Rectal smooth muscle tissue (tissue), 1 donor: ENCODE results near the gene ZSWIM5.
"Not testable (repeated sequence)": the region's sequence is repeated elsewhere in the genome, so short reads cannot be mapped to it uniquely, and the experiment has no call there.

Experiments
- H3K27ac ChIP-seq: one replicate; pipeline ENCODE4 v1.7.0; 2013; ENCODE audit warnings: low read depth, low read length, inconsistent platforms
- H3K27me3 ChIP-seq: one replicate; pipeline ENCODE4 v1.7.0; 2013; ENCODE audit warnings: low read length; ENCODE audit not compliant: control insufficient read depth, insufficient read depth
- H3K36me3 ChIP-seq: one replicate; pipeline ENCODE4 v1.7.0; 2013; ENCODE audit warnings: low read length; ENCODE audit not compliant: control insufficient read depth, insufficient read depth
- H3K4me1 ChIP-seq: one replicate; pipeline ENCODE4 v1.7.0; 2013; ENCODE audit warnings: low read length; ENCODE audit not compliant: control insufficient read depth, insufficient read depth
- H3K4me3 ChIP-seq: one replicate; pipeline ENCODE4 v1.7.0; 2013; ENCODE audit warnings: low read length
- H3K9ac ChIP-seq: one replicate; pipeline ENCODE4 v1.7.0; 2013; ENCODE audit warnings: low read length

The ZSWIM5 gene

DNA sequence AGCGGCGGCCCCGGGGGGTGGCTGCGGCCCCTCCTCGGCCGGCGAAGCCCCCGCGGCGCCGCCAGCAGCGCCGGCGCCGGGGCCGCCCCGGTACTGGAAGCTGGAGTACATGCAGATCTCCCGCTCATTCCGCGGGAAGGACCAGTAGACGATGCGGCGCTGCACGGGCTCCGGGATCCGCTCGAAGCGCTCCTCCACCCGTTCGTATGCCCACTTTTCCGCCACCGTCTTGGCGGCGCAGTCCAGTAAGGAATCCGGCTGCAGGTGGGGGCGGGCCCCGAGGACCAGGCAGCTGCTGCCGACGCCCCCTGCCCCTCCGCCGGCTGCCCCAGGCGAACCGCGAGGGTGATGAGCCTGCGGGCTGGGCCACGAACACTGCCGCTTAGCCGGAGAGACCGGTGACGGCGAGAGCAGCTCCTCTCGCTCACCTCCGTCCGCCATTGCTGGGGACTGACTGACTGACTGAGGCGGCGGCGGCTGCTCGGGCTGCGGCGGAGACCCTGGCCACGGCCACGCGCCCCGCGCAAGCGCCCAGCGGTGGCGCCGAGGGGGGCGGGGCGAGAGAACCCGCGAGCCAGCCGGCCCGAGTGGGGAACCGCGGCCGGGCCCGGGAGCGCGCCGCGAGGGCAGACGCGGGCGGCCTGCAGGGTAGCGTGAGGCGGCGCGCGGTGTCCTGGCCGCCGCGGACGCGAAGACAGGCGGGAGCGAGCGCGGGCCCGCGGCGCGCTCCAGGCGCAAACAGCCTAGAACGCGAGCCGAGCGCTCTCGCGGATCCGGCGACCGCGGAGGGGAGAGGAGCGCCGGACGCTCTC, at the start of gene ZSWIM5:
TSS of gene ZSWIM5 (minus strand) at position 696 of the 812 bp plus-strand sequence. CDS start at position 441, 255 bp downstream.
- Histone ChIP-seq H3K9ac (peak within 1 kb of the TSS; percentile 1), H3K27ac (peak within 1 kb of the TSS; percentile 73), H3K36me3 (no peaks in the 10 kb centered on the region), H3K4me1 (no peaks in the 10 kb centered on the region), H3K27me3 (no peaks in the 10 kb centered on the region), H3K4me3 (peak within 1 kb of the TSS; percentile 81)

DNA sequence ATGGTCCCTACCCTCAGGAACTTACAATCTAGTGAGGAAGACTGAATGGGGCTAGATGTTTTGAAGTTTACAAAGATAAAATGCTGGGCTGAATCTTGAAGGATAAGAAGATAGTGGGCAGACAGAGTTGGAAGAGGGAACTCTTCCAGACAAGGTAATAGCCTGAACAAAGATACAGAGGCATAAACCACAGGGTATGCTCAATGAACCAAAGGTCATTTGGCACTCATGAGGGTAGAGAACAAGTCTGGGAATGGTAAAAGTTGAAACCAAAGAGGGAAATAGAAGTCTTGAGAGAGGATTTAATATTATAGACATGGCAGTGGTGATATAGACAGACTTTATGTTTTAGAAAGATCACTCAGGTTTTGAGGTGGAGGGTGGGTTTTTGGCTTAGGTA, 48.1 kb upstream of the ZSWIM5 start:
- Histone ChIP-seq H3K27ac (no peak overlapping the region), H3K4me1 (no peaks in the 10 kb centered on the region), H3K9ac (no peak overlapping the region), H3K36me3 (no peaks in the 10 kb centered on the region), H3K4me3 (no peak overlapping the region), H3K27me3 (no peaks in the 10 kb centered on the region)

DNA sequence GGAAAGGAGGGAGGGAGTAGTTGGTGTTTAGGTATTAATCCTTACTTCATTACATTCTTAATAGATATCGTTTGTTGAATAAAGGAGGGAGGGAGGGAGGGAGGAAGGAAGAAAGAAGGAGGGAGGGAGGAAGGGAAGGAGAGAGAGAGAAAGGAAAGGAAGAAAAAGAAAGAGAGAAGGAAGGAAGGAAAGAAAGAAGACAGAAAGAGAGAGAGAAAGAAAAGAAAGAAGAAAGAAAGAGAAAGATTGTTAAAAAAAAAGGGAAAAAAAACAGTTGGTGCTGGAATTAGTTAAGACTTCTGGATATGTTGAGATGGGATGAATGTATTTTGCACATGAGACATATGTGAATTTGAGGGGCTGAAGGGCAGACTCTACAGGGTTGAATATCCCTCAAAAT, 44.1 kb upstream of the ZSWIM5 start:
- H3K9ac ChIP-seq, result no peak overlapping the region
- no peak overlapping the region for H3K27ac ChIP-seq
- no peaks in the 10 kb centered on the region for H3K4me1 ChIP-seq
- no peaks in the 10 kb centered on the region for H3K27me3 ChIP-seq
- no peaks in the 10 kb centered on the region for H3K36me3 ChIP-seq
- H3K4me3 ChIP-seq, result no peak overlapping the region

DNA sequence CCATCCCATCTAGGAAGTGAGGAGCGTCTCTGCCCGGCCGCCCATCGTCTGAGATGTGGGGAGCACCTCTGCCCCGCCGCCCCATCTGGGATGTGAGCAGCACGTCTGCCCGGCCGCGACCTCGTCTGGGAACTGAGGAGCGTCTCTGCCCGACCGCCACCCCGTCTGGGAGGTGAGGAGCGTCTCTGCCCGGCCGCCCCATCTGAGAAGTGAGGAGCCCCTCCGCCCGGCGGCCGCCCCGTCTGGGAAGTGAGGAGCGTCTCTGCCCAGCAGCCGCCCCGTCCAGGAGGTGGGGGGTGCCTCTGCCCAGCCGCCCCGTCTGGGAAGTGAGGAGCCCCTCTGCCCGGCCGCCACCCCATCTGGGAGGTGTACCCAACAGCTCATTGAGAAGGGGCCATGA, 41.6 kb upstream of the ZSWIM5 start:
- not testable (repeated sequence) for H3K4me3 ChIP-seq

DNA sequence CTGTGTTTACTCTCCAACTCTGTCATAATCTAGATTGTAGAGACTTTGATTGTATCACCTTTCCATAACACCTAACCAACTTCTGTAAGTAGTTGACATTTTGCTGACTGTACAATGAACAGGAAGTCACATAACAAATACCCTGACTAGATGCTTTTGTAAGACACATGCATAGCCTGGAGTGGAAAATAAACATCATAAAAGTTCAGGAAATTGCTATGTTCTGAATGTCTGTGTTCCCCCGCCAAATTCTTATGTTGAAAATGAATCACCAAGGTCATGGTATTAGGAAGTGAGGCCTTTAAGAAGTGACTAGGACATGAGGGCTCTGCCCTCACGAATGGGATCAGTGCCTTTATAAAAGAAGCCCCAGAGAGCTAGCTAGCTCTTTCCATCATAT, 40.4 kb upstream of the ZSWIM5 start:
- H3K4me1 ChIP-seq, result no peaks in the 10 kb centered on the region
- no peaks in the 10 kb centered on the region for H3K36me3 ChIP-seq
- no peak overlapping the region for H3K9ac ChIP-seq
- no peak overlapping the region for H3K27ac ChIP-seq
- no peak overlapping the region for H3K4me3 ChIP-seq
- H3K27me3 ChIP-seq, result no peaks in the 10 kb centered on the region

More for the DNA sequence above, 41.6 kb upstream of the ZSWIM5 start:
- not testable (repeated sequence) for H3K36me3 ChIP-seq, H3K27ac ChIP-seq, H3K9ac ChIP-seq, H3K27me3 ChIP-seq, H3K4me1 ChIP-seq

DNA sequence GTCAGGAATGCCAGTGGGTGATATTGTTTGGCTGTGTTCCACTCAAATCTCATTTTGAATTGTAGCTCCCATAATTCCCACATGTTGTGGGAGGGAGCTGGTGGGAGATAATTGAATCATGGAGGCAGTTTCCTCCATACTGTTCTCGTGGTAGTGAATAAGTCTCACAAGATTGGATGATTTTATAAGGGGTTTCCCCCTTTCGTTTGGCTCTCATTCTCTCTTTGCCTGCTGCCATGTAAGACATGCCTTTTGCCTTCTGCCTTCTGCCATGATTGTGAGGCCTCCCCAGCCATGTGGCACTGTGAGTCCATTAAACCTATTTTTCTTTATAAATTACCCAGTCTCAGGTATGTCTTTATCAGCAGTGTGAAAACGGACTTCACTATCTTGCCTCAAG, 40.0 kb upstream of the ZSWIM5 start:
- not testable (repeated sequence) for H3K4me3 ChIP-seq, H3K36me3 ChIP-seq, H3K9ac ChIP-seq, H3K4me1 ChIP-seq, H3K27me3 ChIP-seq, H3K27ac ChIP-seq

DNA sequence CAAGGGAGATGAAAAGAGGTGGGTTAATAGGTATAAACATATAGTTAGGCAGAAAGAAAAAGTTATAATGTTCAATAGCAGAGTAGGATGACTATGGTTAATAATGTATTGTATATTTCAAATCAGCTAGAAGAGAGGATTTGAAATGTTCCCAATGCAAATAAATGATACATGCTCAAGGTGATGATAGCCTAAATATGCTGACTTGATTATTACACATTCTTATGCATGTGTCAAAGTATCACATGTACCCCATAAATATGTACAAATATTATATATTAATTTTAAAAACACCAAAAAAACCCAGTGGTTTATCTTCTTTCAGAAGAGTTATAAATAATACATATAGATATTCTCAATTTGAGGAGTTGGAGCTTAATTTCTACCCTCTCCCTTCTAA, 38.3 kb upstream of the ZSWIM5 start:
- no peak overlapping the region for H3K9ac ChIP-seq
- no peak overlapping the region for H3K4me3 ChIP-seq
- no peak overlapping the region for H3K27ac ChIP-seq
- H3K36me3 ChIP-seq, result no peaks in the 10 kb centered on the region
- H3K4me1 ChIP-seq, result no peaks in the 10 kb centered on the region
- no peaks in the 10 kb centered on the region for H3K27me3 ChIP-seq

DNA sequence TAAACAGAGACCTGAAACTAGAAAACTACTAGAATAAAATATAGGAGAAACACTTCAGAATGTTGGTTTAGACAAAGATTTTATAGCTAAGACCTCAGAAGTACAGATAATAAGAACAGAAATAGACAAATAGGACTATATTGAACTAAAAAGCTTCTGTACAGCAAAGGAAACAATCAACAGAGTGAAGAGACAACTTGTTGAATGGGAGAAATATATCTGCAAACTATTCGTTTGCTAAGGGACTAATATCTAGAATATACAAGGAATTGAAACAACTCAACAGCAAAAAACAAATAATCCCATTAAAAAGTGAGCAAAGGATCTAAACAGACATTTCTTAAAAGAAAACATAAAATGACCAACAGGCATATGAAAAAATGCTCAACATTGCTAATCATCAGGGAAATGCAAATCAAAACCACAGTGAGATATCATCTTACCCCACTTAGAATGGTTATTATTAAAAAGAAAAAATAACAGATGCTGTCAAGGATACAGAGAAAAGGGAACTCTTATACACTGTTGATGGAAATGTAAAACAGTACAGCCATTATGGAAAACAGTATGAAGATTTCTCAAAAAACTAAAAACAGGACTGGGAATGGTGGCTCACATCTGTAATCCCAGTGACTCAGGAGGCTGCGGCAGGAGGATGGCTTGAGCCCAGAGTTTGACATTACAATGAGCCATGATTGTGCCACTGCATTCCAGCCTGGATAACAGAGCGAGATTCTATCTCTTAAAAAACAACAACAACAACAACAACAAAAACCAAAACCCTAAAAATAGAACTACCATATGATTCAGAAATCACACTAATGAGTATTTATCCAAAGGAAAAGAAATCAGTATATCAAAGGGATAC, 37.3 kb upstream of the ZSWIM5 start:
- Histone ChIP-seq H3K36me3 (no peaks in the 10 kb centered on the region), H3K4me3 (no peak overlapping the region), H3K4me1 (no peaks in the 10 kb centered on the region), H3K9ac (no peak overlapping the region), H3K27ac (no peak overlapping the region), H3K27me3 (no peaks in the 10 kb centered on the region)

DNA sequence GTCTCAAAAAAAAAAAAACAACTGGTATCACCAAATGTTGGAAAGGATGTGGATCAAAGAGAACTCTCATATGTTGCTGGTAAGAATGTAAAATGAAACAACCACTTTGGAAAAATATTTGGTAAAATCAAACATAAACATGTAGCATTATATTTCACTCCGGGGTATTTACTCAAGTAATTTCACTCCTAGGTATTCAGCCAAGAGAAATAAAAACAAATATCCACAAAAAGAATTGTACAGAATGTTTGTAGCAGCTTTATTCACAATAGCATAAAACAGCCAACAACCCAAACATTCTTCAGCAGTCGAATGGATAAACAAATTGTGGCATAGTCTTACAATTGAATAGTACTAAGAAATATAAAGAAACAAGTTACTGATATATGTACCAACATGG, 32.4 kb upstream of the ZSWIM5 start:
- Histone ChIP-seq H3K27me3 (no peaks in the 10 kb centered on the region), H3K4me3 (no peak overlapping the region), H3K36me3 (no peaks in the 10 kb centered on the region), H3K27ac (no peak overlapping the region), H3K9ac (no peak overlapping the region), H3K4me1 (no peaks in the 10 kb centered on the region)

DNA sequence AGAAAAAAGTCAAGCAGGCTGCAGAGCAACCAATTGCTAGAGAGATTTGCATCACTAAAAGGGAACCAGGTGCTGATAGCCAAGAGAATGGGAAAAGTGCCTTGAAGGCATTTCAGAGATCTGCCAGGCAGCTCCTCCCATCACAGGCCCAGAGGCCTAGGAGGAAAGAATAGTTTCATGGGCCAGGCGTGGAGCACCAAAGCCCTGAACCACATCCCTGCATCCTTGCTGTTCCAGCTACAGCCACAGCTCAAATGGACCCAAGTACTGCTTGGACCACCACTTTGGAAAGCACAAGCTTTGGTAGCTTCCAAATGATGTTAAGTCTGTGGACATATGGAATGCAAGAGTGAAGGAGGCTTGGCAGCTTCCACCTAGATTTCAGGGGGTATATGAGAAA, 29.7 kb upstream of the ZSWIM5 start:
- no peak overlapping the region for H3K27ac ChIP-seq
- H3K27me3 ChIP-seq, result no peaks in the 10 kb centered on the region
- no peak overlapping the region for H3K4me3 ChIP-seq
- no peaks in the 10 kb centered on the region for H3K4me1 ChIP-seq
- no peaks in the 10 kb centered on the region for H3K36me3 ChIP-seq
- H3K9ac ChIP-seq, result no peak overlapping the region

DNA sequence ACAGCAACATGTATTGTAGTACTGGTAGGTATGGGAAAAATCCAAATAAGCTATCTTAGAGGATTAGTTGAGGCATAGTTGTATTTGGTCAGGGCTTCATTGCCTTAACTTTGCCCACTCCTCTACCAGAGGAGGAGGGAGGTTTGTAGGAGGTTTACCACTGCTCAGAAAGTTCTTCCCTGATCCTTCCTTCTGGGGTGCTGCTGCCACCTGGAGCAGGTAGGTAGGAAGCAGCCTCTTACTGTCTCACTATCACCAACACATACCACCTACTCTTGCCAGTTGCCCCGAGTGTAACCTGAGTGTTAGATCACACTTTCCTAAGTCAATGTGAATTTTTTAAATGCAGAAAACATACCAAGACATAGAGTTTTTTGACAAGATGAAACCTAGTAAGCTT, 24.1 kb upstream of the ZSWIM5 start:
- Histone ChIP-seq H3K4me3 (no peak overlapping the region), H3K27ac (no peak overlapping the region), H3K27me3 (no peaks in the 10 kb centered on the region), H3K9ac (no peak overlapping the region), H3K4me1 (no peaks in the 10 kb centered on the region), H3K36me3 (no peaks in the 10 kb centered on the region)

DNA sequence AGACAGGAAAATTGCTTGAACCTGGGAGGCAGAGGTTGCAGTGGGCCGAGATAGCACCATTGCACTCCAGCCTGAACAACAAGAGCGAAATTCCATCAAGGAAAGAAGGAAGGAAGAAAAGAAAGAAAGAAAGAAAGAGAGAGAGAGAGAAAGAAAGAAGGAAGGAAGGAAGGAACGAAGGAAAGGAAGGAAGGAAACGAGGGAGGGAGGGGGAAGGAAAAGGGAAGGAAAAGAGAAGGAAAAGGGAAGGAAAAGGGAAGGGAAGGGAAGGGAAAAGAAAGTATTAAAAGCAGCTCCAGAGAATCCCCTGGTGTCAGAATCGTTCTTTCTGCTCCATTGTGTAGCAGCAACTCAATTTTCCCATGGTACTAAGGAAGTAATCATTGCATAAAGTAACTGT, 19.2 kb upstream of the ZSWIM5 start:
- Histone ChIP-seq H3K27me3 (no peaks in the 10 kb centered on the region), H3K9ac (no peak overlapping the region), H3K4me1 (no peaks in the 10 kb centered on the region), H3K36me3 (no peaks in the 10 kb centered on the region), H3K4me3 (no peak overlapping the region), H3K27ac (no peak overlapping the region)
